Sigmoid colon (tissue), 7 donors: Measurements from ENCODE around the gene LBX2. TPM values are rescaled to one million over a fixed set of nuclear protein-coding genes. Genes with fewer than 3 reads are reported as not detected.
"Not testable (repeated sequence)": the region's sequence is repeated elsewhere in the genome, so short reads cannot be mapped to it uniquely, and the experiment has no call there.

Experiments used
- DNase-seq: peaks from one replicate; pipeline ENCODE4 v3.0.0-alpha.2; 2019
- H3K27ac ChIP-seq, 4 donors: fragments of 200-600 bp; sonication (generic); one replicate each; pipeline ENCODE4 v1.5.1; 2016 to 2019; ENCODE audit warnings: mild to moderate bottlenecking in 1 of 4
- H3K27me3 ChIP-seq, 3 donors: fragments of 200-600 bp; sonication (generic); one replicate each; pipeline ENCODE4 v1.5.1; 2019; ENCODE audit warnings: mild to moderate bottlenecking in 1 of 3
- H3K36me3 ChIP-seq, 4 donors: fragments of 200-600 bp; sonication (generic); one replicate each; pipeline ENCODE4 v1.5.1; 2016 to 2019
- H3K4me1 ChIP-seq, 4 donors: fragments of 200-600 bp; sonication (generic); one replicate each; pipeline ENCODE4 v1.5.1; 2017 to 2019
- H3K4me3 ChIP-seq, 4 donors: fragments of 200-600 bp; sonication (generic); one replicate each; pipeline ENCODE4 v1.5.1; 2017 to 2019; ENCODE audit warnings: mild to moderate bottlenecking in 2 of 4, moderate library complexity in 1 of 4
- H3K9me3 ChIP-seq, 4 donors: fragments of 200-600 bp in 3 of 4; sonication (generic) in 3 of 4; one replicate each; pipeline versions ENCODE4 v1.5.1 to v1.6.1; 2013 to 2019
- EP300 ChIP-seq, 4 donors: sonication (generic); formaldehyde crosslinking; IDR thresholded peaks; one replicate each; pipeline ENCODE4 v1.6.1; 2017; ENCODE audit warnings: antibody characterized with exemption in 4 of 4
- POLR2A ChIP-seq, 2 donors: fragments of 450-650 bp; IDR thresholded peaks; one replicate each; pipeline ENCODE4 v1.6.1; 2016; ENCODE audit warnings: antibody characterized with exemption in 2 of 2, mild to moderate bottlenecking in 2 of 2, moderate library complexity in 2 of 2
- POLR2AphosphoS5 ChIP-seq, 4 donors: sonication (generic); formaldehyde crosslinking; IDR thresholded peaks; one replicate each; pipeline ENCODE4 v1.6.1; 2017; ENCODE audit warnings: antibody characterized with exemption in 4 of 4
- WGBS, 2 donors: extraction: QIAGEN DNeasy Blood & Tissue Kit; methylation state at CpG; one replicate each; pipeline ENCODE4 v1.1.7; 2013; 5-methylcytosine and 5-hydroxymethylcytosine counted together
- intact Hi-C: fragments of 100-400 bp; cut with DNase I; formaldehyde crosslinking; loops from one replicate; pipeline ENCODE4 v1.15.1; 2023
- polyA plus RNA-seq, 3 donors: library from polyadenylated mRNA; stranded (reverse); fragments of 200-250 nt; gene quantifications; one replicate each; pipeline ENCODE4 v1.2.3, GENCODE V29; 2013
- total RNA-seq, 4 donors: library from RNA; depleted of rRNA; stranded (reverse); fragments of >200 nt; gene quantifications; one replicate each; pipeline ENCODE4 v1.1.0, GENCODE V29; 2016
- TF ChIP-seq, protein P1 (sequence below), 4 experiments: fragments of 450-650 bp in 3 of 4; fragments of 200-600 bp in 1 of 4; IDR thresholded peaks; one replicate each; pipeline ENCODE4 v1.5.1; 2016 to 2019; ENCODE audit warnings: antibody characterized with exemption in 4 of 4, mild to moderate bottlenecking in 3 of 4, moderate library complexity in 2 of 4
- donor health status: healthy with polysubstance abuse.
- donor health status: Bipolar disorder and iron deficiency.
- donor health status: healthy.

LBX2 gene
- total and polyA plus RNA-seq, 7 donors: 0.99 to 2.4 (median 1.6) TPM; not detected in 3

DNA sequence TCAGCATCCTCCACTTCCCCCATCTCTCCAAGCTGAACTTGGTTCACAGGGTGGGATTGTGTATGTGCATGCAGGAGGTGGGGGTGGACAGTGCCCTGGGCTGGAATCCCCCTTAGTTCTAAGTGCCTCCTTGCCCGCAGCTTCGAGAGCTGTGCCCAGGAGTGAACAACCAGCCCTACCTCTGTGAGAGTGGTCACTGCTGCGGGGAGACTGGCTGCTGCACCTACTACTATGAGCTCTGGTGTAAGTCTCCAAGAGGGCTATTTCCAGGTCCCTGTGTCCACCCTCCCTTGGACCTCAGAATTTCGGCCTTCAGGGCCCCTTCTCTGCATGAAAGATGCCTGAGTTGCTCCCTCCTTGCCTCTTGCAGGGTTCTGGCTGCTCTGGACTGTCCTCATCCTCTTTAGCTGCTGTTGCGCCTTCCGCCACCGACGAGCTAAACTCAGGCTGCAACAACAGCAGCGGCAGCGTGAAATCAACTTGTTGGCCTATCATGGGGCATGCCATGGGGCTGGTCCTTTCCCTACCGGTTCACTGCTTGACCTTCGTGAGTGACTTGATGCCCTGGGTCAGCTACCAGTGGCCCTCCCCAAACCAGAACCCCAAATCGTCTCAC lies 39.8 kb downstream of the LBX2 start:
- H3K4me3 ChIP-seq, H3K27ac ChIP-seq, H3K9me3 ChIP-seq, DNase-seq, H3K27me3 ChIP-seq: not testable (repeated sequence)
- H3K36me3 ChIP-seq: peaks cover 7 to 21% (median 10%) of the 10 kb centered on the region in 4 donors
- WGBS, 2 donors: 77 to 85% methylated on average over 13 of the region's 13 CpGs
- H3K4me1 ChIP-seq: peaks cover 0 to 51% (median 43%) of the 10 kb centered on the region in 4 donors
- peak in 1 of 4 donors; percentile 4 for TF ChIP-seq POLR2AphosphoS5 (IDR thresholded peaks at IDR 0.05)
- intact Hi-C loops: loop anchor here (5.0 kb wide), 1 partner anchor 722 kb away; the partner anchor contains the start of gene TPRKB

GRCh38 chr2:74458938-74459363 lies 40.5 kb downstream of the LBX2 start:
- DNase-seq: no peak
- no peaks in the 10 kb centered on the region for H3K27me3 ChIP-seq
- intact Hi-C loops: loop anchor here (5.0 kb wide), 1 partner anchor 722 kb away; the partner anchor contains the start of gene TPRKB
- TF ChIP-seq, protein P1, sequence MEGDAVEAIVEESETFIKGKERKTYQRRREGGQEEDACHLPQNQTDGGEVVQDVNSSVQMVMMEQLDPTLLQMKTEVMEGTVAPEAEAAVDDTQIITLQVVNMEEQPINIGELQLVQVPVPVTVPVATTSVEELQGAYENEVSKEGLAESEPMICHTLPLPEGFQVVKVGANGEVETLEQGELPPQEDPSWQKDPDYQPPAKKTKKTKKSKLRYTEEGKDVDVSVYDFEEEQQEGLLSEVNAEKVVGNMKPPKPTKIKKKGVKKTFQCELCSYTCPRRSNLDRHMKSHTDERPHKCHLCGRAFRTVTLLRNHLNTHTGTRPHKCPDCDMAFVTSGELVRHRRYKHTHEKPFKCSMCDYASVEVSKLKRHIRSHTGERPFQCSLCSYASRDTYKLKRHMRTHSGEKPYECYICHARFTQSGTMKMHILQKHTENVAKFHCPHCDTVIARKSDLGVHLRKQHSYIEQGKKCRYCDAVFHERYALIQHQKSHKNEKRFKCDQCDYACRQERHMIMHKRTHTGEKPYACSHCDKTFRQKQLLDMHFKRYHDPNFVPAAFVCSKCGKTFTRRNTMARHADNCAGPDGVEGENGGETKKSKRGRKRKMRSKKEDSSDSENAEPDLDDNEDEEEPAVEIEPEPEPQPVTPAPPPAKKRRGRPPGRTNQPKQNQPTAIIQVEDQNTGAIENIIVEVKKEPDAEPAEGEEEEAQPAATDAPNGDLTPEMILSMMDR (IDR thresholded peaks at IDR 0.05): no peak
- TF ChIP-seq POLR2AphosphoS5 (IDR thresholded peaks at IDR 0.05) (no peak), EP300 (IDR thresholded peaks at IDR 0.05) (no peak), POLR2A (IDR thresholded peaks at IDR 0.05) (no peak)
- H3K36me3 ChIP-seq: peaks cover 7 to 21% (median 10%) of the 10 kb centered on the region in 4 donors
- H3K27ac ChIP-seq: peak overlapping the region; percentile 77 to 84 (median 80)
- H3K4me3 ChIP-seq: peak overlapping the region; percentile 57 to 83 (median 68)
- H3K9me3 ChIP-seq: no peaks in the 10 kb centered on the region
- peaks cover 0 to 45% (median 39%) of the 10 kb centered on the region in 4 donors for H3K4me1 ChIP-seq
- 1 to 4% methylated on average over 10 of the region's 10 CpGs for WGBS, 2 donors

- Histone ChIP-seq H3K4me1 (peaks cover 0 to 40% (median 37%) of the 10 kb centered on the region in 4 donors), H3K27me3 (no peaks in the 10 kb centered on the region), H3K27ac (peak within 1 kb of the TSS; percentile 90 to 98 (median 98)), H3K36me3 (peaks cover 7 to 21% (median 10%) of the 10 kb centered on the region in 4 donors), H3K4me3 (peak within 1 kb of the TSS; percentile 63 to 83 (median 68)), H3K9me3 (no peaks in the 10 kb centered on the region)
- intact Hi-C loops: loop anchor here (5.0 kb wide), 1 partner anchor 721 kb away; the partner anchor contains the start of gene TPRKB
- peak; percentile 100 for DNase-seq
- WGBS, 2 donors: 1% methylated on average over 38 of the region's 38 CpGs
- no peak for TF ChIP-seq EP300 (IDR thresholded peaks at IDR 0.05)
- peak in 1 of 2 donors; percentile 48 for TF ChIP-seq POLR2A (IDR thresholded peaks at IDR 0.05)
- TF ChIP-seq, protein P1 (IDR thresholded peaks at IDR 0.05): no peak
- TF ChIP-seq POLR2AphosphoS5 (IDR thresholded peaks at IDR 0.05): peak; percentile 1 to 59 (median 38)
These were observed 41.1 kb downstream of the LBX2 start, which contains the start of gene WBP1 for GRCh38 chr2:74458132-74458937. WBP1 (plus strand) TSS chr2:74458438; CDS start chr2:74458603, 165 bp downstream.

GRCh38 chr2:74457549-74458131 lies 41.8 kb downstream of the LBX2 start:
- peak overlapping the region; percentile 56 to 83 (median 68) for H3K4me3 ChIP-seq
- peaks cover 0 to 40% (median 37%) of the 10 kb centered on the region in 4 donors for H3K4me1 ChIP-seq
- no peaks in the 10 kb centered on the region for H3K27me3 ChIP-seq
- TF ChIP-seq POLR2A (IDR thresholded peaks at IDR 0.05) (peak; percentile 81 to 84), EP300 (IDR thresholded peaks at IDR 0.05) (no peak), POLR2AphosphoS5 (IDR thresholded peaks at IDR 0.05) (peak; percentile 85 to 95 (median 93))
- TF ChIP-seq, protein P1 (IDR thresholded peaks at IDR 0.05): no peak
- peaks cover 0 to 16% (median 5%) of the 10 kb centered on the region in 4 donors for H3K36me3 ChIP-seq
- WGBS, 2 donors: 0 to 1% methylated on average over 46 of the region's 46 CpGs
- H3K9me3 ChIP-seq: no peaks in the 10 kb centered on the region
- intact Hi-C loops: loop anchor here (5.0 kb wide), 1 partner anchor 720 kb away; the partner anchor contains the start of gene TPRKB
- H3K27ac ChIP-seq: peak overlapping the region; percentile 90 to 98 (median 98)
- peak; percentile 79 for DNase-seq
